HG03575 (cell line): ENCODE results near the gene JHY.

Experiments used
- ATAC-seq: cut with Tn5 transposase; IDR thresholded peaks from one replicate; pipeline ENCODE4 v1.9.1; 2021; ENCODE audit not compliant: unreplicated experiment, insufficient number of reproducible peaks, low FRiP score; ENCODE audit errors: extremely low read depth

Gene JHY

GRCh38 chr11:122864386-122865115 is 18.0 kb upstream of the JHY start:
- no peak for ATAC-seq

DNA sequence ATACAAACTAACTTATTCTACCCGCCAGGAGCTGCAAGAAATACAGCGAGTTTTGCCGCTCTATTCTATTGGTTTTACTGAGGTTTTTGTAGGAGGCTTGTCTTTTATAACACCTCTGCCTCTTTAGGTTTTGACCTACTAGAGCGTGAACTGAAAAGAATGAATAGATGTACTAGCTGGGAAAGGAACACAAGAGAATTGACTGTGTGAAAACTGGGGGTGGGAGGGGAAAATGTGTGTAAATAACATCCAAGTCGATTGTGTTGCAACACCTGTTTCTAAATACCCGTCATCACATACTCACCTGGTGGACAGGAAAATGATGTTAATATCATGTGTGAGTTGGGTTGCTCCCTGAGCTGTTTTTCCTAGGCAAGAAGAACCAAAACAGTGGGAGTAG is 12.9 kb upstream of the JHY start:
- ATAC-seq = no peak

GRCh38 chr11:122871302-122871701 is 11.3 kb upstream of the JHY start:
- no peak for ATAC-seq

DNA sequence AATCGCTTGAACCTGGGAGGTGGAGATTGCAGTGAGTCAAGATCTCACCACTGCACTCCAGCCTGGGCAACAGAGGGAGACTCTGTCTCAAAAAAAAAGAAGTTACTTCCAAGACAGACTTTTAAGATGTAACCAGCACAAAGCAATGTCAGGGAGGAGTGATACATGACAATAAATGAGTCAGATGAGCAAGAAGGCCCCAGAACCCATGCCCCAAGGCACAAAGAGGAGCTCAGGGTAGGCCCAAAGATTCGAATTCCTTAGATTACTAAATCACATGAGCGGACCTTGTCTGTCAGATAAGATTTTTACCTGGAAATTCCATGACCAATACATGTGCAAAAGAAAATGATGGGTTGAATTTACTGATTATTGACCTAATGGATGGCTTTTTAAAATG is 10.5 kb upstream of the JHY start:
- ATAC-seq = no peak

- peak; percentile 83 for ATAC-seq
These were observed 7.6 kb upstream of the JHY start for GRCh38 chr11:122874991-122875390.

GRCh38 chr11:122877732-122878131 is 4.8 kb upstream of the JHY start:
- ATAC-seq = no peak

DNA sequence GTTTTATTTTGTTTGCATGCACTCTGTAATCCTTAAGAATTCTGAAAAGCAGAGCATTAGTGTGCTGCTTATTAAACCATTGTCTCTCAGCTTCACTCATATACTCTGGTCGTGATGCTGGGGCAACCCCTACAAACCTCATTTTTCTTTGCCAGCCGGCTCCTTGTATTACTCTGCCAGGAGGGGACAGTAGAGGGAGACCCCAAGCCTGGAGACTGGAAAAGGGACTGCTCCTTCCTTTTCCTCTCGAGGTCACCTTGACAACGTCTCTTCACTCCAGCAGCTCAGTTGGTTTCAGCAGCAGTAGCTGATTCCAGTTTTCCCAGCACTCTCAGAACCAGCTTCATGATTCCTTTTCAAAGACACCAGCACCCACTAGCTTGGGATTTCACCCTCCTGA is 2.8 kb upstream of the JHY start:
- no peak for ATAC-seq

GRCh38 chr11:122882857-122883645 is 492 bp downstream of the JHY start:
- no peak for ATAC-seq

DNA sequence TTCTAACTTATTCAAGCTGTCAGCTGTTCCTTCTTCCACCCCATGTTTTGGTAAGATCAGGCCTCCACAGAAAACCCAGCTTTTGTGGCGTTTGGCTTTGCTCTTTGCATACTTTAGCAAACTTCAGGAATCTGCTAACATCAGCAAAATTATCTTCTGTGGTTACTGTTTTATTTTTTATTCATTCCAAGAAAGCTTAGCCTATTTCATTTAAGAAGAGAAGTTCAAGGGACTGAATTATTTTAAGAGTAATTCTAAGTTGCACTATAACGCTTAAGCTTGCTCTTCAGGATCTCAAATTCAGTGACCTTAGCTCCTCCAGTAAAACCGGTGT is 1.1 kb downstream of the JHY start:
- ATAC-seq = no peak

DNA sequence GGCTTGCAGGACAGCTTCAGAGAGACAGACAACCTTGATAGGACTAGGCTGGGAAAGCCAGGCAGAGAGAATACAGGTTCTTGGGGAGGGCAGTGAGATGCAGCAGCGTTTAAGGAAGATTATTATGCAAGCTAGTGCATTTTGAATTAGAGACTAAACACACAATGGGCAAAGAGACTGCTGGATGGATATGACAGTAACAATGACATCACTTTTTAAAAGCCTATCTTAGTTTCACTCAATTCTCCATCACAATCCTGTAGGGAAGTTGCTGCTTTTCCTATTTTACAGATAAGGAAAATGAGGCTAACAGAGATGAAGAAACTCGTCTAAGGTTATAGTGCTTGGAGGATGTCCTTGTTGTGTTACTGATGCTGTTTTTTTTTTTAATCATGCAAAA is 5.6 kb downstream of the JHY start:
- no peak for ATAC-seq

DNA sequence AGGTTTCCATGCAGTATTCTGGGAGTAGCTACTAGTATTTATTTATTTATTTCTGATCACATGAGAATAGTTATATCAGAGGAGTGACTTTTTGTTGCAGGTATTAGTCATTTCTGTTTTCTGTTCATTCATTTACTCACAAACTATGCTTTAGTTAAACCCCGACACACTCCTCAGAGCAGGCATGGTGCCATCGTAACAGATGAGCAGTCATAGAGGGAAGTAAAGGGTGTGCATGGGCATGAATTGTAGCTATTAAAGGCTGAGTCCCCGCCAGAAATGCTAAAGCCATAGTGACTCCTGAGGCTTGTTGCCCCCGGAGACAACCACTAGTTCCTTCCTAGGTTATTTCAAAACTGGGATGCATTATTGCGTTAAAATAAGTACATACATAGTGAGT is 10.6 kb downstream of the JHY start:
- ATAC-seq = no peak

- no peak for ATAC-seq
These were observed 13.0 kb downstream of the JHY start for GRCh38 chr11:122895563-122895962.

GRCh38 chr11:122897606-122898210 is 15.1 kb downstream of the JHY start:
- no peak for ATAC-seq

DNA sequence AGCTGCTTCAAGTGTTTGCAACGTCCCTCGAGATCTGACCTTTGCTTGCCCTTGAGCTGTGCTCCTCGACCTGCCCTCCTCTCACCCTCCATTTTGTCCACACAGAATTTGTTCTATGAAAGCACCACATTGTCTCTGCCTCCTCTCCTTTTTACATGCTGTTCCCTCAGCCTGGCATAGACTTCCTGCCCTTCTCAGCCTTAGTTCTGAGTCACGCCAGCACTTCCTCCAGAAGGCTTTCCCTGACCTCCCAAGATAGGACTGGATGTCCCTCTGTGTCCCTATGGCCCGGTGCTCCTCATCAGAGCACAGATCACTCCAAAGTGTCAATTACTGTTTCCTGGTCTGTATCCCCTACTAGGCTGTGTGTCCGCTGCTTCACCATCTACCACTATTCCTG is 16.2 kb downstream of the JHY start:
- no peak for ATAC-seq

DNA sequence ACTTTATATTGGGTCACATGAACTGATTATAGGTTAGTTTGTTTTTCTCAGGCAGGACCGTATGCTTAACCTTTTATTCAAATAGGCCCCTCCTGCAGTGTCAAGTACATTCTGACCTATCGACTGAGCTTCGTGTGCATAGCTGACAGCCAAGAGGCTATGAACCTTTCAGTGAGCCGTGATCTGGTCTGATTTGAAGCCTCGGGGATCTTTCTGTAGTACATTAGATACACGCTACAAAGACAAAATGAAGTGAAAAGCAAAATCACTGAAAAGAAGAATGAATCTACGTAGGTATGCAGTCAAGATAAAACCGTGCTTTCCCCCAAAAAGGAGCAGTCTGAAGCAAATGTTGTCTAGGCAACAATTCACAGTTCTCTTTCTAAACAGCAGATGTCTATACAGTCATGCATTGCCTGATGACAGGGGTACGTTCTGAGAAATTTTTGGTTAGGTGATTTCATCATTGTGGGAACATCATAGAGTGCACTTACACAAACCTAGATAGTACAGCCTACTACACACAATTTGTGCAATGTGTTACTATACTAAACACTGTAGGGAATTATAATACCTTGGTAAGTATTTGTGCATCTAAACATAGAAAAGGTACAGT is 18.1 kb downstream of the JHY start:
- no peak for ATAC-seq

DNA sequence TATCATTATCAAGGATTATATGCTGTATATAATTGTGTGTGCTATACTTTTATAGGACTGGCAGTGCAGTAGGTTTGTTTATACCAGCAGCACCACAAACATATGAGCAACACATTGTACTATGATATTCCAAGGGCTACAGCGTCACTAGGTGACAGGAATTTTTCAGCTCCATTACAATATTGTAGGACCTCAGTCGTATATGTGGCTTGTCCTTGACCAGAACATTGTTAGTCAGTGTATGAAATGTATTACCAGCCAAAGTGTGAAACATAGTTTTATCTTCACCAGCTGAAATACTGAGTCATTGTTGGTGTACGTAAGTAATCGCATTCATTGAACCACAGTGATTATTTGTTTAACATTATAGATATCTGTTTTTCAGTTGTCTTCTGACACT is 20.4 kb downstream of the JHY start:
- no peak for ATAC-seq

DNA sequence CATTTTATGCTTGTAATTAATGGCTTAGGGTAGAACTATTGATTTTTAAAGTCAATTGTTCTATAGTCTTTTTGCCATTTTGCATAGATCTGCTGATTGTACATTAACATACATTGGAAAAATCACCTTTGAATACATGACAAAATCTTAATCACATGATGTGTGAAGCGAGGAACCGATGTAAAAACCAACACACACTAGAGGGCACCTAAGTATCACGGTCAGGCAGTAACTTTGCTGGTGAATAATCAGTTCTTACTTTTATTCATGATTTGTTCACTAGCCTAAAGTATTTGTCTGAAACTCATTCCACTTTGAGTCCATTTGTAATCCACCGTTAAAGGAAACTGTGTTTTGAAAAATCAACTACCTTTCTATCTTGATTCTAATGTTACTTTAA is 28.2 kb downstream of the JHY start:
- ATAC-seq = no peak

DNA sequence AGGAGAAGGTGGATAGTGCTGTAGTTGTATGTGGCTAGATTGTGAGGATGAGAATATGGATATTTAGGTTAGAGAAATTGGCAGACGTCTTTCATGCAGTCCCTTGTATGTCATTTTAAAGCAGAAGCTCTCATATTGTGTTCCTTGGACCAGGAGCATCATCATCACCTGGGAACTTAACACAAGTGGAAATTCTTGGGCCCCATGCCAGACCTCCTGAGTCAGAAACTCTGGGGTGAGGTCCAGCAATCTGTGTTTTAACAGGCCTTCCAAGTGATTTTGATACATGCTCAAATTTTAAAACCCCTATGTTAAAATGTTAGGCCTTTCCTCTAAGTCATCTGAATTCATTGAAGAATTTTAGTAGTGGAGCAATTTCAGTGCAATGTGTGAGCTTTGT is 34.8 kb downstream of the JHY start:
- no peak for ATAC-seq

DNA sequence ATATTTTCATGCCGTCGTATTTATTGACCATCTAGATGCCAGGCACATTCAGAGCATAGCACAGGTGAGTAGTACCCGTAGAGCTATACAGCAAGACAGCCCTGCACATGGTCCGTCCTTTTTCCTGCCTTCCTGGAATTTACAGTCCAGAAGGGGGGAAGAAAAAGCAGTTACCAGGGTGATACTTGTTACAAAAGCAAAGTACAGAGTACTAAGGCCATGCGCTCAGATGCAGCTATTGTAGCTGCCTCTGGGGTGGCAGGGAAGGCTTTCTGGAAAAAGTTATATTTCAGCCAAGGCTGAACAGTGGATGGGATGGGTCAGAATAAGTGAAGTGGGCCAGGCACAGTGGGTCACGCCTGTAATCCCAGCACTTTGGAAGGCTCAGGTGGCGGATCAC is 36.2 kb downstream of the JHY start:
- ATAC-seq = no peak

DNA sequence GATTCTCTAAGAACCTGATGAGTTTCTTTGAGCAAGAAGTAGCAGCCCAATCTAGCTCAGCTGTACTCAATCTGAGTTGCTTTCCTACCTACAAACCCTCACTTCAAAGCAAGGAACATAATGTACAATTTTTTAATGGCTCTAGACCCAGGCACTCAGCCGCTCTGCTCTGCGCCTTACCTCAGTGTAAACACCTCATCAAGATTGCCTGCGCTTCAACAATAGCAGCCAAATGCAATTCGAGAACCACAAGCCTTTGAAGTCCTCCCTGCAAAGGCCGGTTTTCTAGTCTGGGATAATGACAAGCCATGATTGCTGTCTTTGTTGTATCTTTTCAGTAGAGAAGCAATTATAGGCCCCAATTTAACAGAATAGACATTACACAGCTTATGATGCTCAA is 38.0 kb downstream of the JHY start:
- ATAC-seq = no peak
